ENCODE measurements around the gene CARD14. TPM values are rescaled to one million over a fixed set of nuclear protein-coding genes. Genes with fewer than 3 reads are reported as not detected.

CARD14 gene
- total and polyA plus RNA-seq, 2 donors = 1.2 to 3.3 TPM

GRCh38 chr17:80222376-80223141 is 52.7 kb downstream of the CARD14 start:
- 91% methylated on average over 18 of the region's 18 CpGs for WGBS
- H3K36me3 ChIP-seq (ENCODE audit: insufficient read depth) = no peaks in the 10 kb centered on the region
- no peak overlapping the region for H3K4me3 ChIP-seq (ENCODE audit: low read depth, low read length)
- no peak overlapping the region for H3K27ac ChIP-seq (ENCODE audit: low read depth)
- no peak for DNase-seq (ENCODE audit: extremely low spot score)
- no peaks in the 10 kb centered on the region for H3K4me1 ChIP-seq (ENCODE audit: insufficient read depth)

DNA sequence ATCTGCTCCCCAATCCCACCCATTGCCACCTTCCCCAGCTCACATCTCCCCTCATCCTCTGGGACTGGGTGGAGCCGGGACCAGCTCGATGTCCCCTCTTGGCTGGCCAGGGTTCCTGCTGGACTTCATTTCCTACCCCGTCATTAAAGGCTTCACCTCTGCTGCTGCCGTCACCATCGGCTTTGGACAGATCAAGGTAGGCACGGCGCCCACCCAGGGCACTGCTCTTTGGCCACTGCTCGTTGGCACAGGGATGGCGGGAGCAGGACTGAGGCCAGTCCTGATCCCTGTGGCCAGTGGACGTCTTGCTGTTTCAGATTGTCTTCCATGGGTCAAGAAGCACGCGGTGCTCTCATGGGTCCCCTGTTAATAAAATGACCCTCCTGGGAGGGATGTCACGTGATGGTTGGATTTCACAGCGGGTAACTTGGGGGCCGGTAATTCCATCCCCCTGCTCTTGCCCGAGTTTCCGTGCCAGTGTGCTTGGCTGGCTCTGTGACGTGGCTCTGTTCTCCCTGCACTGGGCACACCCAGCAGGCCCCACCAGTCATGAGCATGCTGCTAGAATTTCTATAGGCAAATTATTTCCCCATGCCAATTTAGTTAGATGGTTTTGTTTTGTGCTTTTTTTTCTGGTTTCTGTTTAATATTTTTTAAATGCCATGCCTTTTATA is 53.4 kb downstream of the CARD14 start:
- WGBS = 95% methylated on average over 18 of the region's 18 CpGs
- H3K4me1 ChIP-seq (ENCODE audit: insufficient read depth) = no peaks in the 10 kb centered on the region
- no peak overlapping the region for H3K4me3 ChIP-seq (ENCODE audit: low read depth, low read length)
- DNase-seq (ENCODE audit: extremely low spot score) = no peak
- no peak overlapping the region for H3K27ac ChIP-seq (ENCODE audit: low read depth)
- no peaks in the 10 kb centered on the region for H3K36me3 ChIP-seq (ENCODE audit: insufficient read depth)

- Histone ChIP-seq H3K27ac (ENCODE audit: low read depth) (no peak overlapping the region), H3K4me1 (ENCODE audit: insufficient read depth) (no peaks in the 10 kb centered on the region), H3K4me3 (ENCODE audit: low read depth, low read length) (no peak overlapping the region), H3K36me3 (ENCODE audit: insufficient read depth) (no peaks in the 10 kb centered on the region)
- WGBS = 97% methylated on average over 11 of the region's 11 CpGs
- DNase-seq (ENCODE audit: extremely low spot score) = no peak
Observed at GRCh38 chr17:80223838-80224497, 54.1 kb downstream of the CARD14 start.

- DNase-seq (ENCODE audit: extremely low spot score) = no peak
- Histone ChIP-seq H3K27ac (ENCODE audit: low read depth) (no peak overlapping the region), H3K4me3 (ENCODE audit: low read depth, low read length) (no peak overlapping the region), H3K36me3 (ENCODE audit: insufficient read depth) (no peaks in the 10 kb centered on the region), H3K4me1 (ENCODE audit: insufficient read depth) (no peaks in the 10 kb centered on the region)
- WGBS = 86% methylated on average over 6 of the region's 6 CpGs
Observed at GRCh38 chr17:80224683-80225082, 54.9 kb downstream of the CARD14 start.

GRCh38 chr17:80225230-80225629 is 55.4 kb downstream of the CARD14 start:
- Histone ChIP-seq H3K4me3 (ENCODE audit: low read depth, low read length) (no peak overlapping the region), H3K36me3 (ENCODE audit: insufficient read depth) (no peaks in the 10 kb centered on the region), H3K4me1 (ENCODE audit: insufficient read depth) (no peaks in the 10 kb centered on the region), H3K27ac (ENCODE audit: low read depth) (no peak overlapping the region)
- 81% methylated on average over 6 of the region's 6 CpGs for WGBS
- no peak for DNase-seq (ENCODE audit: extremely low spot score)

GRCh38 chr17:80227156-80227555 is 57.3 kb downstream of the CARD14 start:
- no peak overlapping the region for H3K4me3 ChIP-seq (ENCODE audit: low read depth, low read length)
- H3K36me3 ChIP-seq (ENCODE audit: insufficient read depth) = no peaks in the 10 kb centered on the region
- H3K4me1 ChIP-seq (ENCODE audit: insufficient read depth) = no peaks in the 10 kb centered on the region
- no peak for DNase-seq (ENCODE audit: extremely low spot score)
- H3K27ac ChIP-seq (ENCODE audit: low read depth) = no peak overlapping the region
- 96% methylated on average over 4 of the region's 4 CpGs for WGBS

DNA sequence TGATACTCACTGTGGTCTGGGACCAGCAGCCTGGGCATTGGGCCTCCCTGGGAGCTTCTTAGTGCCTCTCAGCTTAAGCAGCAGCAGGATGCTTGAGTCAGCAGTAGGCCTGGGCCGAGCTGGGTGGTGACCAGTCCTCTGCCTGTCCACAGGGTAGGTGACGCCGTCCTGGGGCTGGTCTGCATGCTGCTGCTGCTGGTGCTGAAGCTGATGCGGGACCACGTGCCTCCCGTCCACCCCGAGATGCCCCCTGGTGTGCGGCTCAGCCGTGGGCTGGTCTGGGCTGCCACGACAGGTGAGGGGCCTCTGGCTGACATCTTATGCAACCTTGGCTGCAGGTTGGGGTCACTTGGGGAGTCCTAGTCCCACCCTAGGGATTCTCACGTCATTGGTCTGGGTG is 57.8 kb downstream of the CARD14 start:
- Histone ChIP-seq H3K4me1 (ENCODE audit: insufficient read depth) (no peaks in the 10 kb centered on the region), H3K36me3 (ENCODE audit: insufficient read depth) (no peaks in the 10 kb centered on the region), H3K4me3 (ENCODE audit: low read depth, low read length) (no peak overlapping the region), H3K27ac (ENCODE audit: low read depth) (no peak overlapping the region)
- no peak for DNase-seq (ENCODE audit: extremely low spot score)
- 94% methylated on average over 11 of the region's 11 CpGs for WGBS

DNA sequence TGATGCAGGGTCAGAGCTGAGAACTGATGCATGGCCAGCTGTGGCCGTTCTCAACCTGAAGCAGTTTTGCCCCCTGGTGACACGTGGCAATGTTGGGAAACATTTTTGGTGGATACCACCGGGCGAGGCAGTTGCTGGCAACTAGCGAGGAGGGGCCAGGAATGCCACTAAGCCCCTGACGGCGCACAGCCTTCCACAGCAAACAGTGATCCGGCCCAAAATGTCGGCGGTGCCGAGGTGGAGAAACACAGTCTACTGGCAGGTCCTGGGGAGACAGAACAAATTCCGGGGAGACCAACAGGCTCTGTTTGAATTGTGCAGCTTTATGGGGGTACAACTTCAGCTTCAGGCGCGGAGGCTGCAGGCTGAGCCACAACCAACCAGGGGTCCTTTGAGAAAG is 58.6 kb downstream of the CARD14 start:
- no peaks in the 10 kb centered on the region for H3K36me3 ChIP-seq (ENCODE audit: insufficient read depth)
- DNase-seq (ENCODE audit: extremely low spot score) = no peak
- no peaks in the 10 kb centered on the region for H3K4me1 ChIP-seq (ENCODE audit: insufficient read depth)
- 93% methylated on average over 14 of the region's 14 CpGs for WGBS
- no peak overlapping the region for H3K4me3 ChIP-seq (ENCODE audit: low read depth, low read length)
- no peak overlapping the region for H3K27ac ChIP-seq (ENCODE audit: low read depth)

DNA sequence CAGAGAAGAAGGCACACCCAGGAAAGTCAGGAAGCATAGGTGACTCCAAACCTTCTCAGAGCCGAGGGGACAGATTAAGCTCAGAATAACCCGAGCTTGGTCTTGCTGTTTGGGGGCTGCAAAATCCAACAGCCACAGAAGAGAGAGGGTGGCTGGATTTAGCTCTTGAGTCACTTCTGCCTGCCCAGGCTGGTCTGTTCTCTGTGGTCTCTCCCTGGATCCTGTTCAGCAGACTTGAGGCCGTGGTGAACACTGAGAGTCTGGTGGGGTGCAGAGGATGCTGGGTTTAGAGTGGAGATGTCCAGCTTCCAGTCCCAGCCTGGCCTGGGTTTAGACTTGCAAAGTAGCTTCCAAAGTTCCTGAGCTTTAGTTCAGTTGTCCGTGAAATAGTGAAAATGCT is 59.2 kb downstream of the CARD14 start:
- H3K27ac ChIP-seq (ENCODE audit: low read depth) = no peak overlapping the region
- H3K36me3 ChIP-seq (ENCODE audit: insufficient read depth) = no peaks in the 10 kb centered on the region
- no peak for DNase-seq (ENCODE audit: extremely low spot score)
- H3K4me1 ChIP-seq (ENCODE audit: insufficient read depth) = no peaks in the 10 kb centered on the region
- H3K4me3 ChIP-seq (ENCODE audit: low read depth, low read length) = no peak overlapping the region
- 90% methylated on average over 4 of the region's 4 CpGs for WGBS

DNA sequence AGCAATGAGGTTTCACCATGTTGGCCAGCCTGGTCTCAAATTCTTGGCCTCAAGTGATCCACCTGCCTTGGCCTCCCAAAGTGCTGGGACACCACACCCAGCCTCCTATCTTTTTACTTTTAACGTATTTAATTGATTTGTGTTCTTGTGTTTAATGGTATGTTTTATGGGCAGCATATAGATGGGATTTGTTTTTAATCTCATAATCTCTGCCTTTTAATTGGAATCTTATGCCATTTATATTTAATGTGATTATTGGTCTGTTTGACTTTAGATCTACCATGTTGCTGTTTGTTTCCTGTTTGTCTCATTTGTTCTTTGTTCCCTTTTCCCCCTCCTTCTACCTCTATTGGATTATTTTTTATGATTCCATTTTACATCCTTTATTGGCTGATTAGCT is 62.6 kb downstream of the CARD14 start:
- no peak for DNase-seq (ENCODE audit: extremely low spot score)
- H3K4me1 ChIP-seq (ENCODE audit: insufficient read depth) = no peaks in the 10 kb centered on the region
- H3K36me3 ChIP-seq (ENCODE audit: insufficient read depth) = no peaks in the 10 kb centered on the region
- 97% methylated on average over 1 of the region's 1 CpG for WGBS
- no peak overlapping the region for H3K27ac ChIP-seq (ENCODE audit: low read depth)
- no peak overlapping the region for H3K4me3 ChIP-seq (ENCODE audit: low read depth, low read length)

DNA sequence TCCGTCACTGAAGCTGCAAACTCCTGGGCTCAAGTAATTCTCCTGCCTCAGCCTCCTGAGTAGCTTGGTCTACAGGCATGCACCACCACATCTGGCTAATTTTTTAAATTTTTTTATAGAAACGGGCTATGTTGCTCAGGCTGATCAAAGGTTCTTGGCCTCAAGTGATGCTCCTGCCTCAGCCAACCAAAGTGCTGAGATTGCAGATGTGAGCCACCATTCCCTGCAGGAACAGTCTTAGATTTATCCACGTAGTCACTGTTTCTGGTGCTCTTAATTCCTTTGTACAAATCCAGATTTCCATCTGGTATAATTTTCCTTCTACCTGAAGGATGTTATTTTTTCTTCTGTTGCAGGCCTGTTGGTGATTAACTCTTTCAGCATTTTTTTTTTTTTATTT is 63.4 kb downstream of the CARD14 start:
- Histone ChIP-seq H3K4me1 (ENCODE audit: insufficient read depth) (no peaks in the 10 kb centered on the region), H3K36me3 (ENCODE audit: insufficient read depth) (no peaks in the 10 kb centered on the region), H3K27ac (ENCODE audit: low read depth) (no peak overlapping the region), H3K4me3 (ENCODE audit: low read depth, low read length) (no peak overlapping the region)
- WGBS = 96% methylated on average over 3 of the region's 3 CpGs
- DNase-seq (ENCODE audit: extremely low spot score) = no peak

GRCh38 chr17:80236911-80237310 is 67.1 kb downstream of the CARD14 start:
- H3K4me1 ChIP-seq (ENCODE audit: insufficient read depth) = no peaks in the 10 kb centered on the region
- H3K27ac ChIP-seq (ENCODE audit: low read depth) = no peak overlapping the region
- no peak for DNase-seq (ENCODE audit: extremely low spot score)
- WGBS = 86% methylated on average over 17 of the region's 17 CpGs
- no peak overlapping the region for H3K4me3 ChIP-seq (ENCODE audit: low read depth, low read length)
- H3K36me3 ChIP-seq (ENCODE audit: insufficient read depth) = no peaks in the 10 kb centered on the region

DNA sequence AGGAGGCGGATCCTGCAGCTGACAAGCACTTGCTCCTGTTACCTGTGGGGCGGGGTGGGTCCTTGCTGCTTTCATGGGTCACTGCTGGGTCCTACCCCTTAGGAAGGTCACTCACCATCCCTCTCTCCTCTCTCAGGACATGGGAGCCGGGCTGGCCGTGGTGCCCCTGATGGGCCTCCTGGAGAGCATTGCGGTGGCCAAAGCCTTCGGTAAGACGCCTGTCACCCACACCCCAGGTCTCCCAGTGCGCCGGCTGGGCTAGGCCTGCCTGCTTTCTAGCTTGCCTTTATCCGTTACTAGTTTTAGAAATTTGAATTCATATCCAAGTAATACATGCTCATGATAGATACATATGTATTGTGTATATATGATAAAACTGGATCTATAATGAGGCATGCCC is 67.6 kb downstream of the CARD14 start:
- Histone ChIP-seq H3K36me3 (ENCODE audit: insufficient read depth) (no peaks in the 10 kb centered on the region), H3K4me1 (ENCODE audit: insufficient read depth) (no peaks in the 10 kb centered on the region), H3K4me3 (ENCODE audit: low read depth, low read length) (no peak overlapping the region), H3K27ac (ENCODE audit: low read depth) (no peak overlapping the region)
- no peak for DNase-seq (ENCODE audit: extremely low spot score)
- WGBS = 96% methylated on average over 10 of the region's 10 CpGs

GRCh38 chr17:80242505-80242904 is 72.7 kb downstream of the CARD14 start:
- WGBS = 89% methylated on average over 14 of the region's 14 CpGs
- peaks cover 4% of the 10 kb centered on the region for H3K36me3 ChIP-seq (ENCODE audit: insufficient read depth)
- H3K27ac ChIP-seq (ENCODE audit: low read depth) = no peak overlapping the region
- no peaks in the 10 kb centered on the region for H3K4me1 ChIP-seq (ENCODE audit: insufficient read depth)
- DNase-seq (ENCODE audit: extremely low spot score) = no peak
- no peak overlapping the region for H3K4me3 ChIP-seq (ENCODE audit: low read depth, low read length)

Data from urinary bladder (tissue), 4 donors.